22Rv1 (cell line): ENCODE results near the gene FMO5.
"Not testable (repeated sequence)": the region's sequence is repeated elsewhere in the genome, so short reads cannot be mapped to it uniquely, and the experiment has no call there.

Experiments
- CTCF ChIP-seq: fragments of 450-650 bp; IDR thresholded peaks from 2 replicates; pipeline ENCODE4 v1.5.1; 2017; ENCODE audit warnings: mild to moderate bottlenecking
- ZFX ChIP-seq: fragments of 450-650 bp; IDR thresholded peaks from 2 replicates; pipeline ENCODE4 v1.6.1; 2017; ENCODE audit warnings: antibody characterized with exemption, borderline replicate concordance

GRCh38 chr1:147240131-147240721 is 15.1 kb upstream of the FMO5 start:
- not testable (repeated sequence) for TF ChIP-seq CTCF, ZFX
